ENCODE data around the gene CR1. TPM values are rescaled to one million over a fixed set of nuclear protein-coding genes. Genes with fewer than 3 reads are reported as not detected.
"Not testable (repeated sequence)": the region's sequence is repeated elsewhere in the genome, so short reads cannot be mapped to it uniquely, and the experiment has no call there.

CR1 gene
- total and polyA plus RNA-seq, 2 donors (not counting 3 experiments of a cell fraction or from before 2014, with no cell fraction given) = not detected

DNA sequence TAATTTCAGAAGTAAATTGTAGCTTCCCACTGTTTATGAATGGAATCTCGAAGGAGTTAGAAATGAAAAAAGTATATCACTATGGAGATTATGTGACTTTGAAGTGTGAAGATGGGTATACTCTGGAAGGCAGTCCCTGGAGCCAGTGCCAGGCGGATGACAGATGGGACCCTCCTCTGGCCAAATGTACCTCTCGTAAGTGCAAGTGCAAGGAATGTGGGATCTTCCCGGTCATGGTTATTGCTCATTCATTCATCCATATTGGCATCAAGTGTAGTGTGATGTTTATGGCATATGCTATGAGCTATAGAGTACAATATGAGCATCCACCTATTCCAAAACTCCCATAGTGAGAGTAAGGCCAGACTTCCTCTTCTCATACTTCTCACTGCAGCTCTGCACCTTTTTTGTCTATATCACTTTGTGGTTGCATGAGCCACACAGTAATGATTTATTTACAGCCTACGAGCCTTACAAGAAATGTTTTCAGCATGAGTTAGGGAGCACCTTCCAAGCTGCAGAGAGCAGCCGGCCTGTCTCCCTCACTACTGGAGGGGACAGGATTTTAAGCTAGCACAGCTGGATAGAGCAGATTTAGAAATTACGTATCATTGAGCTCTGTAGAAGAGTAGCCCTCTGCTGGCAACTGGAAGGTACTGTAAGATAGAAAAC lies 124.0 kb downstream of the CR1 start:
- Histone ChIP-seq H3K4me1 (ENCODE audit: control insufficient read depth, extremely low read depth, insufficient read depth, low read length) (no peaks in the 10 kb centered on the region), H2AFZ (ENCODE audit: low read depth, low read length) (no peak overlapping the region), H3K9me3 (replicated peaks; ENCODE audit: control insufficient read depth, insufficient read depth, low read length) (no peaks in the 10 kb centered on the region), H3K4me3 (replicated peaks in 1 of 3; ENCODE audit: insufficient read depth in 1 of 3, low read depth in 1 of 3, low read length in 3 of 3) (no peak overlapping the region), H3K27me3 (ENCODE audit: control insufficient read depth in 2 of 2, insufficient read depth in 2 of 2, low read length in 2 of 2) (peaks cover 2 to 6% of the 10 kb centered on the region in 2 experiments), H4K20me1 (replicated peaks; ENCODE audit: control insufficient read depth, extremely low read depth, insufficient read depth, low read length) (no peaks in the 10 kb centered on the region), H3K27ac (ENCODE audit: insufficient read depth, low read depth, low read length) (no peak overlapping the region), H3K4me2 (ENCODE audit: insufficient read depth, low read length) (no peak overlapping the region), H3K9me1 (replicated peaks; ENCODE audit: control insufficient read depth, extremely low read depth, insufficient read depth, low read length) (no peaks in the 10 kb centered on the region), H3K79me2 (ENCODE audit: control insufficient read depth, insufficient read depth, low read length) (no peaks in the 10 kb centered on the region), H3K9ac (replicated peaks; ENCODE audit: extremely low read depth, insufficient read depth, low read length) (no peak overlapping the region), H3K36me3 (ENCODE audit: control insufficient read depth in 2 of 2, extremely low read depth in 1 of 2, insufficient read depth in 2 of 2, low read length in 2 of 2) (no peaks in the 10 kb centered on the region)
- TF ChIP-seq, protein P1, sequence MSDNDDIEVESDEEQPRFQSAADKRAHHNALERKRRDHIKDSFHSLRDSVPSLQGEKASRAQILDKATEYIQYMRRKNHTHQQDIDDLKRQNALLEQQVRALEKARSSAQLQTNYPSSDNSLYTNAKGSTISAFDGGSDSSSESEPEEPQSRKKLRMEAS (IDR thresholded peaks at IDR 0.05; ENCODE audit: insufficient read depth, insufficient read length) = no peak
- TF ChIP-seq, protein P2, sequence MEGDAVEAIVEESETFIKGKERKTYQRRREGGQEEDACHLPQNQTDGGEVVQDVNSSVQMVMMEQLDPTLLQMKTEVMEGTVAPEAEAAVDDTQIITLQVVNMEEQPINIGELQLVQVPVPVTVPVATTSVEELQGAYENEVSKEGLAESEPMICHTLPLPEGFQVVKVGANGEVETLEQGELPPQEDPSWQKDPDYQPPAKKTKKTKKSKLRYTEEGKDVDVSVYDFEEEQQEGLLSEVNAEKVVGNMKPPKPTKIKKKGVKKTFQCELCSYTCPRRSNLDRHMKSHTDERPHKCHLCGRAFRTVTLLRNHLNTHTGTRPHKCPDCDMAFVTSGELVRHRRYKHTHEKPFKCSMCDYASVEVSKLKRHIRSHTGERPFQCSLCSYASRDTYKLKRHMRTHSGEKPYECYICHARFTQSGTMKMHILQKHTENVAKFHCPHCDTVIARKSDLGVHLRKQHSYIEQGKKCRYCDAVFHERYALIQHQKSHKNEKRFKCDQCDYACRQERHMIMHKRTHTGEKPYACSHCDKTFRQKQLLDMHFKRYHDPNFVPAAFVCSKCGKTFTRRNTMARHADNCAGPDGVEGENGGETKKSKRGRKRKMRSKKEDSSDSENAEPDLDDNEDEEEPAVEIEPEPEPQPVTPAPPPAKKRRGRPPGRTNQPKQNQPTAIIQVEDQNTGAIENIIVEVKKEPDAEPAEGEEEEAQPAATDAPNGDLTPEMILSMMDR (IDR thresholded peaks at IDR 0.05; ENCODE audit: extremely low read depth in 1 of 2, insufficient read depth in 1 of 2, low read depth in 1 of 2, low read length in 2 of 2) = peak; percentile 49 to 77
- FAIRE-seq (peak; percentile 89), DNase-seq (ENCODE audit: low read depth, low spot score) (peak; percentile 50)
- BruUV-seq (replicated peaks) = no TSS peak
- CTCF ChIA-PET = interaction anchor here (0.6 to 2.3 kb wide), 29 partner anchors 9 to 822 kb away, joined by 3 to 20 read pairs (median 5); partner anchors contain the start of gene CR1L
- POLR2A ChIA-PET = no interaction called here
- intact Hi-C loops (cut with micrococcal nuclease) = loop anchor here (1.0 kb wide), 1 partner anchor 79 kb away; no protein-coding TSS in a partner anchor
- dilution Hi-C loops (cut with MboI; ENCODE audit: extremely low pct_ligation_motif_present, low sequenced_read_pairs) = no loop called here

DNA sequence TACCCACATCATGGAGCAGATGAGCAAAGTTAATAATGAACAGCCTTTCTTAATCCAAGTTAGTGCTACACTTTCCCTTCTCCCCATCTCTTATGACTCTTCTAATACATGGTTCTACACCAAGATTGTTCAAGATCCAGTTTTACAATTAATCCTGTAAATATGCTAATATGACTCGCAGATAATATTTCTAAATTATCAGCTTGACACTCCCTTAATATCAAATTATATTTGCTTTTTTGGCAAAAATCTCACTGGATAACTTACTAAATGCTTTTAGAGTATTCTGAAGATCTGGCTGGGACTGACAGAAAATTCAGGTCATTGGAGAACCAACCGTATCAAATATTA lies 124.6 kb downstream of the CR1 start:
- Histone ChIP-seq H3K9me3 (replicated peaks; ENCODE audit: control insufficient read depth, insufficient read depth, low read length) (no peaks in the 10 kb centered on the region), H3K4me2 (ENCODE audit: insufficient read depth, low read length) (no peak overlapping the region), H3K36me3 (ENCODE audit: control insufficient read depth in 2 of 2, extremely low read depth in 1 of 2, insufficient read depth in 2 of 2, low read length in 2 of 2) (no peaks in the 10 kb centered on the region), H3K9ac (replicated peaks; ENCODE audit: extremely low read depth, insufficient read depth, low read length) (no peak overlapping the region), H3K27ac (ENCODE audit: insufficient read depth, low read depth, low read length) (no peak overlapping the region), H2AFZ (ENCODE audit: low read depth, low read length) (no peak overlapping the region), H3K4me3 (replicated peaks in 1 of 3; ENCODE audit: insufficient read depth in 1 of 3, low read depth in 1 of 3, low read length in 3 of 3) (no peak overlapping the region), H3K27me3 (ENCODE audit: control insufficient read depth in 2 of 2, insufficient read depth in 2 of 2, low read length in 2 of 2) (peaks cover 2 to 4% of the 10 kb centered on the region in 2 experiments), H3K79me2 (ENCODE audit: control insufficient read depth, insufficient read depth, low read length) (no peaks in the 10 kb centered on the region), H4K20me1 (replicated peaks; ENCODE audit: control insufficient read depth, extremely low read depth, insufficient read depth, low read length) (no peaks in the 10 kb centered on the region), H3K9me1 (replicated peaks; ENCODE audit: control insufficient read depth, extremely low read depth, insufficient read depth, low read length) (no peaks in the 10 kb centered on the region), H3K4me1 (ENCODE audit: control insufficient read depth, extremely low read depth, insufficient read depth, low read length) (no peaks in the 10 kb centered on the region)
- ChIA-PET POLR2A (no interaction called here), CTCF (interaction anchor here (0.6 to 2.3 kb wide), 28 partner anchors 9 to 822 kb away, joined by 3 to 20 read pairs (median 6); partner anchors contain the start of gene CR1L)
- DNase-seq (ENCODE audit: low read depth, low spot score) = no peak
- intact Hi-C loops (cut with micrococcal nuclease) (loop anchor here (1.0 kb wide), 1 partner anchor 79 kb away; no protein-coding TSS in a partner anchor), dilution Hi-C loops (cut with MboI; ENCODE audit: extremely low pct_ligation_motif_present, low sequenced_read_pairs) (no loop called here)
- BruUV-seq (replicated peaks) = no TSS peak
- FAIRE-seq = no peak
- no peak for TF ChIP-seq POLR2AphosphoS5 (IDR thresholded peaks at IDR 0.05; ENCODE audit: insufficient read depth, low read depth, low read length)
- TF ChIP-seq, protein P2 (IDR thresholded peaks at IDR 0.05; ENCODE audit: extremely low read depth in 1 of 2, insufficient read depth in 1 of 2, low read depth in 1 of 2, low read length in 2 of 2) = no peak

DNA sequence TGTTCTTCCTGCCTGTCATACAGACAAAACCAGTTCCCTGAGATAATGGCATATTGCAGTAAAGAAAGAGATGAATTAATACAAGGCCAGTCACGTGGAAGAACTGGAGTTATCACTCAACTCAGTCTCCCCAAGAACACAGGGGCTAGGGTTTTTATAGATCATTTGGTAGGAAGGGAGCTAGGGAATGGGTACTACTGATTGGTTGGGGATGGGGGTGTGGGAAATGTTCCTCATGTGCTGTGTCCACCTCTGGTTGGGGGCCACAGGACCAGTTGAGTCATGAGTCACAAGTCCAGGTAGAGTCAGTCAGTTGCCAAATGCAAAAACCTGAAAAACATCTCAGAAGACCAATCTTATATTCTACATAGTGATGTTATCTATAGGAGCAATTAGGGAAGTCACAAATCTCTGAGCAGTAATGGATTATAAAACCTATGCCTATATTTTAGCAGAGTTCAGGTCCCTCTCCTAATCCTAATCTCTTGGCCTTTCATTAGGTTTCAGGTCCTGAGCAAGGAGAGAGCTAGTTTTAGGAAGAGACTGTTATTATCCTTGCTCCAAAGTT lies 129.6 kb downstream of the CR1 start:
- H3K36me3 ChIP-seq (ENCODE audit: control insufficient read depth in 2 of 2, extremely low read depth in 1 of 2, insufficient read depth in 2 of 2, low read length in 2 of 2); H3K79me2 ChIP-seq (ENCODE audit: control insufficient read depth, insufficient read depth, low read length); H3K9me3 ChIP-seq (replicated peaks; ENCODE audit: control insufficient read depth, insufficient read depth, low read length); CTCF ChIA-PET; H3K27me3 ChIP-seq (ENCODE audit: control insufficient read depth in 2 of 2, insufficient read depth in 2 of 2, low read length in 2 of 2); H3K27ac ChIP-seq (ENCODE audit: insufficient read depth, low read depth, low read length); H3K9me1 ChIP-seq (replicated peaks; ENCODE audit: control insufficient read depth, extremely low read depth, insufficient read depth, low read length); POLR2A ChIA-PET; H3K4me1 ChIP-seq (ENCODE audit: control insufficient read depth, extremely low read depth, insufficient read depth, low read length); dilution Hi-C loops (cut with MboI; ENCODE audit: extremely low pct_ligation_motif_present, low sequenced_read_pairs); H3K4me3 ChIP-seq (replicated peaks in 1 of 3; ENCODE audit: insufficient read depth in 1 of 3, low read depth in 1 of 3, low read length in 3 of 3); H4K20me1 ChIP-seq (replicated peaks; ENCODE audit: control insufficient read depth, extremely low read depth, insufficient read depth, low read length); FAIRE-seq; intact Hi-C loops (cut with micrococcal nuclease); H3K9ac ChIP-seq (replicated peaks; ENCODE audit: extremely low read depth, insufficient read depth, low read length); DNase-seq (ENCODE audit: low read depth, low spot score); BruUV-seq (replicated peaks): not testable (repeated sequence)
- Histone ChIP-seq H3K4me2 (ENCODE audit: insufficient read depth, low read length) (peak overlapping the region; percentile 29), H2AFZ (ENCODE audit: low read depth, low read length) (peak overlapping the region; percentile 32)
